GM12875 (cell line): ENCODE results near the gene FERMT1.

Experiments
- H3K4me3 ChIP-seq: one replicate; pipeline ENCODE4 v1.5.1; 2011; ENCODE audit warnings: low read depth, low read length, control low read depth
- TF ChIP-seq, protein P1 (sequence below): IDR thresholded peaks from 2 replicates; pipeline ENCODE4 v1.5.1; 2011; ENCODE audit warnings: low read depth, mild to moderate bottlenecking, control low read depth, inconsistent platforms, low read length, moderate library complexity, borderline replicate concordance; ENCODE audit not compliant: insufficient read depth

FERMT1 gene

DNA sequence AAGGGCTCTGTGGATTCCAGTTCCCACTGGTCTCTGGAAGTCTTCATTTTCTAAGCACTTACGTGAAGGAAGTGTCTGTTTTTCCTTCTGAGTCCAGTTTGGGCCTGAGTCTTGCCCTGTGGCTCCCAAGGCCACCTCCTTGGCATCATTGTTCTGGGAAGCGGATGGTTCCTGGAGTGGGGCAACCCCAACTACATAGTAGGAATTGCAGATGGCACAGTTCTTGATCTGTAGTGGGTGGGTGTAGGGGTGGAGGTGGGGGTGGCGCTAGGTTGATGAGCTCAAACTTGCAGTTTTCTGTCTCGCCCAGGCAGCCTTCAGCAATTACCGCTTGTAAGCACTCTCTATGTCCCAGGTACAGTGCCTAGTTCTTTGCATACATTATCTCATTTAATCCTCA, 7.2 kb upstream of the FERMT1 start:
- H3K4me3 ChIP-seq, result no peak overlapping the region
- TF ChIP-seq, protein P1, sequence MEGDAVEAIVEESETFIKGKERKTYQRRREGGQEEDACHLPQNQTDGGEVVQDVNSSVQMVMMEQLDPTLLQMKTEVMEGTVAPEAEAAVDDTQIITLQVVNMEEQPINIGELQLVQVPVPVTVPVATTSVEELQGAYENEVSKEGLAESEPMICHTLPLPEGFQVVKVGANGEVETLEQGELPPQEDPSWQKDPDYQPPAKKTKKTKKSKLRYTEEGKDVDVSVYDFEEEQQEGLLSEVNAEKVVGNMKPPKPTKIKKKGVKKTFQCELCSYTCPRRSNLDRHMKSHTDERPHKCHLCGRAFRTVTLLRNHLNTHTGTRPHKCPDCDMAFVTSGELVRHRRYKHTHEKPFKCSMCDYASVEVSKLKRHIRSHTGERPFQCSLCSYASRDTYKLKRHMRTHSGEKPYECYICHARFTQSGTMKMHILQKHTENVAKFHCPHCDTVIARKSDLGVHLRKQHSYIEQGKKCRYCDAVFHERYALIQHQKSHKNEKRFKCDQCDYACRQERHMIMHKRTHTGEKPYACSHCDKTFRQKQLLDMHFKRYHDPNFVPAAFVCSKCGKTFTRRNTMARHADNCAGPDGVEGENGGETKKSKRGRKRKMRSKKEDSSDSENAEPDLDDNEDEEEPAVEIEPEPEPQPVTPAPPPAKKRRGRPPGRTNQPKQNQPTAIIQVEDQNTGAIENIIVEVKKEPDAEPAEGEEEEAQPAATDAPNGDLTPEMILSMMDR, result no peak

- TF ChIP-seq, protein P1, result no peak
- H3K4me3 ChIP-seq, result no peak overlapping the region
These were observed 5.0 kb upstream of the FERMT1 start for GRCh38 chr20:6127825-6128224.

DNA sequence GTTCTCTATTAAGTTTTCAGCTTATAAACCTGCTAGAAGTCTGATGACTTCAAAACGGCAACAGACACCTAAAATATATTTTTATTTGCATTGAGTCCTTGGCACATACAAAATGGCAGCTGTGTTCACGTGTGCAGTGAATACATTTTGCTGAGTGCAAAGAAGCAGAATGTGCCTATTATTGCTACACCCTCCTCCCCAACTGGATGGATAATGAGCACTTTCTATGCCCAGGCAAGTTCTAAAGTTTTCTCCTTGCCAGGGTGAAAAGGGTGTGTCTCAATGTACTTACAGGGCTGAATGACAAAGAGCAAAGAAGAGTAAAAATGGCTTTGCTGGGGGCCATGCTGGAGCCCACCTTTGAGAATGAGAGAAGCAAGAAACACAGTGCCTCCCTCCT, 4.0 kb upstream of the FERMT1 start:
- TF ChIP-seq, protein P1, result no peak

DNA sequence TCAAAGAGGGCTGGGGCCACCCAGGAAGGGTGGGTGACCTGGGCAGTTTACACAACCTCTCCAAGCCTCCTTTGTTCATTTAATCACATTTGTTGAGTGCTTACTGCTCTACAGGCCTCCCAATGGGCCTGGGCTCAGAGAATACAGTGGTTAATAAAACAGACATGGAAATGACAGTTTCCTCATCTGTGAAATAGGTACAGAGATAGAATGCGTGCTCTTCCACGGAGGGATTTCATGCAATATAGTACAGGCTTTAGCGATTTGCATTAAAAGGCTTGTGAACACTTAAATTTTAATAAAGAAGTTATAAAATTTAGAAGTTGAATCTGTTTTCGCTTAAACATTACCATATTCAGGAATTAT, 802 bp upstream of the FERMT1 start:
- H3K4me3 ChIP-seq, result no peak overlapping the region
- TF ChIP-seq, protein P1, result no peak

More for the DNA sequence above, 4.0 kb upstream of the FERMT1 start:
- no peak overlapping the region for H3K4me3 ChIP-seq

DNA sequence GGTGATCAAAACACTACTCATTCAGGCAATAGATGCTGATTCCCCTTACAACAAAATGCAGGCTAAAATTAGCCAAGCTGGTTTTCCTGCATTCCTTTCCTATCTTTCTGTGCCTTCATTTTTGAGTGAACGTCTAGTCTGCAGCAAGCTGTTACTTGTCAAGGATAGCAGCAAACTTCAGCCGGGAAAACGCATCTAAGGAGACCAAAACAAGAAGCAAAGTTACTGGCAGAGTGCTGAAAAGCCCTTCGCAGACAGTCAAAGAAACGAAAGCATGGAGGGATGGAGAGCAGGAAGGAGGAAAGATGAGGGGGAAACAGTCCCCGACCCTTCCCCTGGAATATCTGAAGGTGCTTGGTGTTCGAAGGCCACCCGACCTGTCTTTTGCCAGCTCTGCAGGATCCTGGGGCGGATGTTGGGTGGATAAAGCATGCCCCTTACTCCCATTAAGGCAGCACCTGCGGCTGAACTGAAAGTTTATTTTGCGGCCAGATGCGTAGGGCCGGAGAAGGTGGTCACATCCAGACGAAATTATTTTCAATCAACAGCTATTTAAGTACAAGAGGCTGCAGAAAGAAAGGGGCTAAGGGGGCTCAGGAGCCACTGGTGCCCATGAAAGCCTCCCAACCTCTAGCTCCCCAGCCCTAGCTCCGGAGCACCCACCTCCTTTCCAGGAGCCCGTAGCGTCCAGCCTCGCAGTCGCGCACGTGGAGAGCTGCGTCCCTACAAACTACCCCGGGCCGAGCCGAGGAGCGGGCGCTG, 538 bp downstream of the FERMT1 start:
- H3K4me3 ChIP-seq, result no peak overlapping the region
- TF ChIP-seq, protein P1, result no peak

GRCh38 chr20:6121504-6121903, 1.3 kb downstream of the FERMT1 start:
- H3K4me3 ChIP-seq, result no peak overlapping the region
- TF ChIP-seq, protein P1, result no peak

DNA sequence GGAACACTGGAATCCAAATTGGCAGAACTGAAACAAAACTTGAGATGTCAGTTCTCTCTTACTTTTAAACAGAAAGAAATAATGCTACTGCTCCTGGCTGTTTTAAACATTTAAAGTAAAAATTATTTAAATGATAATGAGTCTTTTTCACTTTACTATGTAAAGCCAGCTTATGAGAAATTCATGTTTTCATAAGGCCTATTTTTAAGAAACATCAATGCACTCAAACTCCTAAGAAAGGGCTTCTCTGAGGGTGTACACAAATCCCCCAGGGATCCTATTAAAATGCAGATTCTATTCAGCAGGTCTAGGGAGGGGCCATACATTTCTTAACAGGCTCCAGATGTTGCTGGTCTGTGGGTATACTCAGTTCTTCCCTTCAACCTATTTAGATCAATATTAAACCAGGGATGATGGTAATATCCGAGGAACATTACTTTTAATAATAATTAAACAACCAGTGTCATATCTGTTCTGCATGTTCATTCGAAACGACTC, 2.3 kb downstream of the FERMT1 start:
- TF ChIP-seq, protein P1, result no peak

More for the DNA sequence above, 2.3 kb downstream of the FERMT1 start:
- no peak overlapping the region for H3K4me3 ChIP-seq
